ENCODE results near the gene KRT32. TPM values are rescaled to one million over a fixed set of nuclear protein-coding genes. Genes with fewer than 3 reads are reported as not detected.

KRT32 gene
- polyA plus RNA-seq, 1 donor (not counting 4 experiments of a cell fraction or from before 2014, with no cell fraction given), result not detected

DNA sequence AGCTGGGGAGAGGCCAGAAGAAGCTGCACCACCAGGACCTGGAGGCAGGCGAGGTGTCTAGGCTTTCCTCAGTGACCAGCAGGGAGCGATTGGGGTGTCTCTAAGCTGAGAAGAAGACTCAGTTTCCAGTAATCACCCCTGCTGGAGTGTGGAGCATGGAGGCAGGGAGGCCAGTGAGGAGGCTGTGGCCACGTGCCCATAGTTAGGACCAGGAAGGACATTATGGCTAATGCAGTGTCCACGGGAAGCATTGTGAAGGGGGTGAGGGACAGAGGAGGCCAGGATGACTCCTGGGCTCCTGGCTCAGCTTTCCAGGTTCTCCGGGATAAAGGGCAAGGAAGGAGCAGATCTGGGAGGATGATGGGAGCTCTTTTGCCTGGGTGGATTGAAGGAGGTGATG, 32.5 kb upstream of the KRT32 start:
- Histone ChIP-seq H2AFZ (ENCODE audit: control insufficient read depth, low read length) (no peak overlapping the region), H3K27ac (ENCODE audit: control insufficient read depth, insufficient read depth, low read length) (peak overlapping the region; percentile 41), H3K4me3 (ENCODE audit: control insufficient read depth in 2 of 3, extremely low read depth in 1 of 3, insufficient read depth in 2 of 3, low read depth in 1 of 3, low read length in 3 of 3) (no peak overlapping the region), H3K9me1 (ENCODE audit: control insufficient read depth, extremely low read depth, insufficient read depth, low read length) (no peaks in the 10 kb centered on the region), H3K79me2 (ENCODE audit: control insufficient read depth, insufficient read depth, low read length) (no peaks in the 10 kb centered on the region), H3K4me2 (ENCODE audit: control insufficient read depth, extremely low read depth, insufficient read depth, low read depth, low read length) (peak overlapping the region; percentile 55), H4K20me1 (ENCODE audit: control insufficient read depth, extremely low read depth, insufficient read depth, low read length) (no peaks in the 10 kb centered on the region), H3K9ac (ENCODE audit: control insufficient read depth, extremely low read depth, insufficient read depth, low read length) (no peak overlapping the region), H3K27me3 (ENCODE audit: control insufficient read depth, extremely low read depth, insufficient read depth, low read length) (no peaks in the 10 kb centered on the region), H3K36me3 (ENCODE audit: control insufficient read depth in 2 of 2, extremely low read depth in 1 of 2, insufficient read depth in 2 of 2, low read length in 2 of 2) (no peaks in the 10 kb centered on the region), H3K9me3 (ENCODE audit: control insufficient read depth, low read depth, low read length) (no peaks in the 10 kb centered on the region), H3K4me1 (ENCODE audit: control insufficient read depth, extremely low read depth, insufficient read depth, low read length) (peaks cover 35% of the 10 kb centered on the region)
- DNase-seq (ENCODE audit: low read depth, low spot score), result no peak
- FAIRE-seq, result no peak
- dilution Hi-C loops (cut with MboI; ENCODE audit: extremely low pct_ligation_motif_present, low sequenced_read_pairs), result no loop called here
- TF ChIP-seq, protein P1, sequence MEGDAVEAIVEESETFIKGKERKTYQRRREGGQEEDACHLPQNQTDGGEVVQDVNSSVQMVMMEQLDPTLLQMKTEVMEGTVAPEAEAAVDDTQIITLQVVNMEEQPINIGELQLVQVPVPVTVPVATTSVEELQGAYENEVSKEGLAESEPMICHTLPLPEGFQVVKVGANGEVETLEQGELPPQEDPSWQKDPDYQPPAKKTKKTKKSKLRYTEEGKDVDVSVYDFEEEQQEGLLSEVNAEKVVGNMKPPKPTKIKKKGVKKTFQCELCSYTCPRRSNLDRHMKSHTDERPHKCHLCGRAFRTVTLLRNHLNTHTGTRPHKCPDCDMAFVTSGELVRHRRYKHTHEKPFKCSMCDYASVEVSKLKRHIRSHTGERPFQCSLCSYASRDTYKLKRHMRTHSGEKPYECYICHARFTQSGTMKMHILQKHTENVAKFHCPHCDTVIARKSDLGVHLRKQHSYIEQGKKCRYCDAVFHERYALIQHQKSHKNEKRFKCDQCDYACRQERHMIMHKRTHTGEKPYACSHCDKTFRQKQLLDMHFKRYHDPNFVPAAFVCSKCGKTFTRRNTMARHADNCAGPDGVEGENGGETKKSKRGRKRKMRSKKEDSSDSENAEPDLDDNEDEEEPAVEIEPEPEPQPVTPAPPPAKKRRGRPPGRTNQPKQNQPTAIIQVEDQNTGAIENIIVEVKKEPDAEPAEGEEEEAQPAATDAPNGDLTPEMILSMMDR (optimal IDR thresholded peaks at IDR 0.05 in 1 of 3, IDR thresholded peaks at IDR 0.05 in 1 of 3, conservative IDR thresholded peaks at IDR 0.05 in 1 of 3; ENCODE audit: extremely low read depth in 1 of 3, insufficient read depth in 2 of 3, low read length in 3 of 3), result no peak
- TF ChIP-seq EZH2 (IDR thresholded peaks at IDR 0.05; ENCODE audit: low read length), result no peak

DNA sequence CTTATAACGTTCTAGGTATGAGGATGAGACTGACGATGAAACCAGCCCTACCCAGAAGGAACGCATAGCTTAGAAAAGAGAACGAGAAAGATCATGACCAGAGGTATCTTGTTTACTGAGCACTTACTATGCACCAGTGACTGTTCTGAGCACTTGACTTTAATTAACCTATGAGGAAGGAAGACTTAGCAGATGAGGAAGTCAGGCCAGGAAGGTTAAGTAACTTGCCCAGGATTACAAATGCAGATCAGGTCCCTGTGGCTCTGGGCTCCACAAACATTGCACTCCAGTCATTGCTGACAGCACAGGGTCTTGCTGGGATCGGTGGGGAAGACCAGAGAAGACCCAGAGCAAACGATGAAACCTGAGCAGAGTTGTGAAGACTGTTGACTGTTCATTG, 31.1 kb upstream of the KRT32 start:
- Histone ChIP-seq H4K20me1 (ENCODE audit: control insufficient read depth, extremely low read depth, insufficient read depth, low read length) (no peaks in the 10 kb centered on the region), H2AFZ (ENCODE audit: control insufficient read depth, low read length) (no peak overlapping the region), H3K4me1 (ENCODE audit: control insufficient read depth, extremely low read depth, insufficient read depth, low read length) (peaks cover 42% of the 10 kb centered on the region), H3K36me3 (ENCODE audit: control insufficient read depth in 2 of 2, extremely low read depth in 1 of 2, insufficient read depth in 2 of 2, low read length in 2 of 2) (no peaks in the 10 kb centered on the region), H3K9me1 (ENCODE audit: control insufficient read depth, extremely low read depth, insufficient read depth, low read length) (no peaks in the 10 kb centered on the region), H3K9ac (ENCODE audit: control insufficient read depth, extremely low read depth, insufficient read depth, low read length) (no peak overlapping the region), H3K27ac (ENCODE audit: control insufficient read depth, insufficient read depth, low read length) (no peak overlapping the region), H3K9me3 (ENCODE audit: control insufficient read depth, low read depth, low read length) (no peaks in the 10 kb centered on the region), H3K4me2 (ENCODE audit: control insufficient read depth, extremely low read depth, insufficient read depth, low read depth, low read length) (no peak overlapping the region), H3K4me3 (ENCODE audit: control insufficient read depth in 2 of 3, extremely low read depth in 1 of 3, insufficient read depth in 2 of 3, low read depth in 1 of 3, low read length in 3 of 3) (no peak overlapping the region), H3K79me2 (ENCODE audit: control insufficient read depth, insufficient read depth, low read length) (no peaks in the 10 kb centered on the region), H3K27me3 (ENCODE audit: control insufficient read depth, extremely low read depth, insufficient read depth, low read length) (no peaks in the 10 kb centered on the region)
- TF ChIP-seq EZH2 (IDR thresholded peaks at IDR 0.05; ENCODE audit: low read length), result no peak
- TF ChIP-seq, protein P1 (optimal IDR thresholded peaks at IDR 0.05 in 1 of 3, IDR thresholded peaks at IDR 0.05 in 1 of 3, conservative IDR thresholded peaks at IDR 0.05 in 1 of 3; ENCODE audit: extremely low read depth in 1 of 3, insufficient read depth in 2 of 3, low read length in 3 of 3), result no peak
- DNase-seq (ENCODE audit: low read depth, low spot score), result no peak
- FAIRE-seq, result peak; percentile 77
- dilution Hi-C loops (cut with MboI; ENCODE audit: extremely low pct_ligation_motif_present, low sequenced_read_pairs), result no loop called here

Data from keratinocyte (primary cell).